Measurements from ENCODE around the gene IFNL3. TPM values are rescaled to one million over a fixed set of nuclear protein-coding genes. Genes with fewer than 3 reads are reported as not detected.
A peak's percentile ranks its signal among the peaks of the same experiment; 100 is the strongest.
"Not testable (repeated sequence)": the region's sequence is repeated elsewhere in the genome, so short reads cannot be mapped to it uniquely, and the experiment has no call there.

The IFNL3 gene
- total RNA-seq, 3 donors from 2014 or later, result not detected

DNA sequence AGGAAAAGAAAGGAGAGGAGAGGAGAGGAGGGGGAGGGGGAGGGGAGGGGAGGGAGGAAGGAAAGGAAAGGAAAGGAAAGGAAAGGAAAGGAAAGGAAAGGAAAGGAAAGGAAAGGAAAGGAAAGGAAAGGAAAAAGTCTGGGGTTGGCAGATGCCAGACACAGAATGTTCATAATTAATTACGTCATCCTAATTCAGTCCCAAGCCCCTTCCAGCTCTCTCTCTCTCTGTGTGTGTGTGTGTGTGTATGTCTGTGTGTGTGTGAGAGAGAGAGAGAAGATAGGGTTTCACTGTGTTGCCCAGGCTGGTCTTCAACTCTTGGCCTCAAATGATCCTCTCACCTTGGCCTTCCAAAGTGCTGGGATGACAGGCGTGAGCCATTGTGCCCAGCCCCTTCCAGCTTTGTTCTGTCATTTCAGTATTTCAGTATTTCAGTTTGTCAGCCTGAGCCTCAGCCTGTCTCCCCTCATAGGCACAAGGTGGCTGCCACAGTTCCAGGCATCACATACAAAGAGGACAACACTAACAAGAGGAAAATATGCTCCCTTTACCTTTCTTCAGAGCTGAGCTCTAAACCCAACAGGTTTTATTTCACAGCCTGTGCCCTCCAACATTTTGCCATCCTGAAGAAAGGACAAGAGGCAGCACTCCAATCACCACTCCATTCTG lies 14.6 kb downstream of the IFNL3 start:
- no peaks in the 10 kb centered on the region for H3K9me3 ChIP-seq
- H3K4me1 ChIP-seq (ENCODE audit: low read depth), result no peaks in the 10 kb centered on the region
- no peak for DNase-seq
- no peak overlapping the region for H3K4me3 ChIP-seq
- H3K36me3 ChIP-seq (ENCODE audit: low read depth), result no peaks in the 10 kb centered on the region
- ATAC-seq, result no peak
- intact Hi-C loops (cut with DNase I, micrococcal nuclease), result no loop called here
- TF ChIP-seq, protein P1, sequence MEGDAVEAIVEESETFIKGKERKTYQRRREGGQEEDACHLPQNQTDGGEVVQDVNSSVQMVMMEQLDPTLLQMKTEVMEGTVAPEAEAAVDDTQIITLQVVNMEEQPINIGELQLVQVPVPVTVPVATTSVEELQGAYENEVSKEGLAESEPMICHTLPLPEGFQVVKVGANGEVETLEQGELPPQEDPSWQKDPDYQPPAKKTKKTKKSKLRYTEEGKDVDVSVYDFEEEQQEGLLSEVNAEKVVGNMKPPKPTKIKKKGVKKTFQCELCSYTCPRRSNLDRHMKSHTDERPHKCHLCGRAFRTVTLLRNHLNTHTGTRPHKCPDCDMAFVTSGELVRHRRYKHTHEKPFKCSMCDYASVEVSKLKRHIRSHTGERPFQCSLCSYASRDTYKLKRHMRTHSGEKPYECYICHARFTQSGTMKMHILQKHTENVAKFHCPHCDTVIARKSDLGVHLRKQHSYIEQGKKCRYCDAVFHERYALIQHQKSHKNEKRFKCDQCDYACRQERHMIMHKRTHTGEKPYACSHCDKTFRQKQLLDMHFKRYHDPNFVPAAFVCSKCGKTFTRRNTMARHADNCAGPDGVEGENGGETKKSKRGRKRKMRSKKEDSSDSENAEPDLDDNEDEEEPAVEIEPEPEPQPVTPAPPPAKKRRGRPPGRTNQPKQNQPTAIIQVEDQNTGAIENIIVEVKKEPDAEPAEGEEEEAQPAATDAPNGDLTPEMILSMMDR (IDR thresholded peaks at IDR 0.05), result no peak

DNA sequence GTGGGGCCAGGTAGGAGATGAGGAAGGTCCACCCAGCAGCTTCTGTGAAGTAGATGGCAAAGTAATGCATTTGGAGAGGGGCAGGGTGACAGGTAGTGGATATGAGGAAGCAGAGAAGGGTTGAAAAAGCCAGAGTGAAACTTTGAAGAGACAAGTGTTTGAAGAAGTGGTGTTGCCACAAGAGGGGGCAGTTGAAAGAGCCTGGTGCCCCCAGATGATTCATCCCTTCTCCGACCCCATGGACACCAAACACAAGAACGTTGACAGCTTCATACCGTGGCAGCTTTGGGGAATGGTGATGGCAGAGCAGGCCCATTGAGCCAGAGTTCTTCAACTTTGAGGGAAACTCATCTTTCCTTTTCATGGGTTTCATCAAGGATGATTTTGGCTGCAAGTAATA lies 19.9 kb downstream of the IFNL3 start:
- Histone ChIP-seq H3K36me3 (ENCODE audit: low read depth) (no peaks in the 10 kb centered on the region), H3K4me1 (ENCODE audit: low read depth) (no peaks in the 10 kb centered on the region), H3K9me3 (no peaks in the 10 kb centered on the region), H3K4me3 (no peak overlapping the region)
- DNase-seq (no peak), ATAC-seq (no peak)
- intact Hi-C loops (cut with DNase I, micrococcal nuclease), result no loop called here
- TF ChIP-seq, protein P1 (IDR thresholded peaks at IDR 0.05), result no peak

GRCh38 chr19:39223703-39224279 lies 21.0 kb downstream of the IFNL3 start:
- intact Hi-C loops (cut with DNase I, micrococcal nuclease), result no loop called here
- ATAC-seq, result no peak
- peak in 1 of 3 donors; percentile 14 for DNase-seq

GRCh38 chr19:39219108-39219507 lies 25.7 kb downstream of the IFNL3 start:
- DNase-seq; H3K4me1 ChIP-seq (ENCODE audit: low read depth); H3K4me3 ChIP-seq; H3K36me3 ChIP-seq (ENCODE audit: low read depth); H3K9me3 ChIP-seq; ATAC-seq; intact Hi-C loops (cut with DNase I, micrococcal nuclease): not testable (repeated sequence)

More at GRCh38 chr19:39223703-39224279, 21.0 kb downstream of the IFNL3 start:
- Histone ChIP-seq H3K4me1 (ENCODE audit: low read depth) (no peaks in the 10 kb centered on the region), H3K9me3 (no peaks in the 10 kb centered on the region), H3K36me3 (ENCODE audit: low read depth) (no peaks in the 10 kb centered on the region), H3K4me3 (no peak overlapping the region)
- TF ChIP-seq, protein P1 (IDR thresholded peaks at IDR 0.05), result no peak

GRCh38 chr19:39218230-39219007 lies 26.4 kb downstream of the IFNL3 start:
- TF ChIP-seq, protein P1 (IDR thresholded peaks at IDR 0.05), result no peak
- intact Hi-C loops (cut with DNase I, micrococcal nuclease), result no loop called here
- no peak for DNase-seq
- Histone ChIP-seq H3K9me3 (no peaks in the 10 kb centered on the region), H3K4me1 (ENCODE audit: low read depth) (no peaks in the 10 kb centered on the region), H3K4me3 (no peak overlapping the region), H3K36me3 (ENCODE audit: low read depth) (no peaks in the 10 kb centered on the region)
- ATAC-seq, result no peak

GRCh38 chr19:39217094-39217493 lies 27.7 kb downstream of the IFNL3 start:
- ATAC-seq (no peak), DNase-seq (no peak)
- Histone ChIP-seq H3K4me3 (no peak overlapping the region), H3K36me3 (ENCODE audit: low read depth) (no peaks in the 10 kb centered on the region), H3K9me3 (no peaks in the 10 kb centered on the region), H3K4me1 (ENCODE audit: low read depth) (no peaks in the 10 kb centered on the region)
- intact Hi-C loops (cut with DNase I, micrococcal nuclease), result no loop called here
- TF ChIP-seq, protein P1 (IDR thresholded peaks at IDR 0.05), result no peak

DNA sequence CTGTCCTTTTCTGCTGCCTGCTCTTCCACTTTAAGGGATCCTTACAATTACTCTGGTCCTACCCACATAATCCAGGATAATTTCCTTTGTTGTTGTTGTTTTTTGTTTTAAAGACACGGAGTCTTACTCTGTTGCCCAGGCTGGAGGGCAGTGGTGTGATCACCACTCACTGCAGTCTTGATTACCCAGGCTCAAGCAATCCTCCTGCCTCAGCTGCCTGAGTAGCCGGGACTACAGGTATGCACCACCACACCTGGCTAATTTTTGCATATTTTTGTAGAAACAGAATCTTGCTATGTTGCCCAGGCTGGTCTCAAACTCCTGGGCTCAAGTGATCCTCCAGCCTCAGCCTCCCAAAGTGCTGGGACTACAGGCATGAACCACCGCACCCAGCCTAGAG lies 29.5 kb downstream of the IFNL3 start:
- ATAC-seq; intact Hi-C loops (cut with DNase I, micrococcal nuclease); DNase-seq; H3K4me3 ChIP-seq; H3K4me1 ChIP-seq (ENCODE audit: low read depth); H3K9me3 ChIP-seq; H3K36me3 ChIP-seq (ENCODE audit: low read depth): not testable (repeated sequence)

Data from mucosa of descending colon (tissue), 3 donors.